Activated B cell treated with CpG ODN at 0.5 μM for 24 hours (primary cell): ENCODE measurements around the gene NAP1L4. TPM values are rescaled to one million over a fixed set of nuclear protein-coding genes. Genes with fewer than 3 reads are reported as not detected.
"Not testable (repeated sequence)": the region's sequence is repeated elsewhere in the genome, so short reads cannot be mapped to it uniquely, and the experiment has no call there.

Experiments
- ATAC-seq: fragments of 200-7000 bp; cut with Tn5 transposase; one replicate; pipeline ENCODE4 v1.10.0; 2021; ENCODE audit warnings: low read depth, mild to moderate bottlenecking, moderate library complexity
- CTCF ChIA-PET: fragments of 350-600 bp; sonication (Branson Sonifier 250); formaldehyde crosslinking; loops from one replicate; lab custom pipeline; 2021; ENCODE audit warnings: antibody characterized with exemption; lab: Charles Lee
- POLR2A ChIA-PET: fragments of 350-600 bp; sonication (Branson Sonifier 250); formaldehyde crosslinking; loops from one replicate; lab custom pipeline; 2021; ENCODE audit warnings: antibody characterized with exemption; lab: Charles Lee
- DNase-seq: peaks from one replicate; pipeline ENCODE4 v3.0.0; 2022
- H3K27ac Mint-ChIP-seq: one replicate; pipeline ENCODE4 v1.8.0; 2020; ENCODE audit warnings: mixed read lengths
- H3K27me3 Mint-ChIP-seq: one replicate; pipeline ENCODE4 v1.8.0; 2021; ENCODE audit warnings: mixed read lengths
- H3K36me3 Mint-ChIP-seq: one replicate; pipeline ENCODE4 v1.8.0; 2021; ENCODE audit warnings: low read depth, mixed read lengths
- H3K4me1 Mint-ChIP-seq: one replicate; pipeline ENCODE4 v1.8.0; 2021; ENCODE audit warnings: mixed read lengths
- H3K4me3 Mint-ChIP-seq: one replicate; pipeline ENCODE4 v1.8.0; 2020; ENCODE audit warnings: mild to moderate bottlenecking, mixed read lengths
- H3K9me3 Mint-ChIP-seq: one replicate; pipeline ENCODE4 v1.8.0; 2020; ENCODE audit warnings: mixed read lengths
- intact Hi-C: fragments of 100-400 bp; cut with micrococcal nuclease; formaldehyde crosslinking; loops from one replicate; pipeline ENCODE4 v1.15.1; 2024
- total RNA-seq: library from RNA; stranded (reverse); gene quantifications from 2 replicates; pipeline ENCODE4 v1.2.3, GENCODE V29; 2022
- TF ChIP-seq, protein P1 (sequence below): fragments of 200-600 bp; IDR thresholded peaks from one replicate; pipeline ENCODE4 v1.8.0; 2022; ENCODE audit warnings: antibody characterized with exemption, mild to moderate bottlenecking

Gene NAP1L4
- total RNA-seq, 1 donor from 2014 or later = 115 TPM

DNA sequence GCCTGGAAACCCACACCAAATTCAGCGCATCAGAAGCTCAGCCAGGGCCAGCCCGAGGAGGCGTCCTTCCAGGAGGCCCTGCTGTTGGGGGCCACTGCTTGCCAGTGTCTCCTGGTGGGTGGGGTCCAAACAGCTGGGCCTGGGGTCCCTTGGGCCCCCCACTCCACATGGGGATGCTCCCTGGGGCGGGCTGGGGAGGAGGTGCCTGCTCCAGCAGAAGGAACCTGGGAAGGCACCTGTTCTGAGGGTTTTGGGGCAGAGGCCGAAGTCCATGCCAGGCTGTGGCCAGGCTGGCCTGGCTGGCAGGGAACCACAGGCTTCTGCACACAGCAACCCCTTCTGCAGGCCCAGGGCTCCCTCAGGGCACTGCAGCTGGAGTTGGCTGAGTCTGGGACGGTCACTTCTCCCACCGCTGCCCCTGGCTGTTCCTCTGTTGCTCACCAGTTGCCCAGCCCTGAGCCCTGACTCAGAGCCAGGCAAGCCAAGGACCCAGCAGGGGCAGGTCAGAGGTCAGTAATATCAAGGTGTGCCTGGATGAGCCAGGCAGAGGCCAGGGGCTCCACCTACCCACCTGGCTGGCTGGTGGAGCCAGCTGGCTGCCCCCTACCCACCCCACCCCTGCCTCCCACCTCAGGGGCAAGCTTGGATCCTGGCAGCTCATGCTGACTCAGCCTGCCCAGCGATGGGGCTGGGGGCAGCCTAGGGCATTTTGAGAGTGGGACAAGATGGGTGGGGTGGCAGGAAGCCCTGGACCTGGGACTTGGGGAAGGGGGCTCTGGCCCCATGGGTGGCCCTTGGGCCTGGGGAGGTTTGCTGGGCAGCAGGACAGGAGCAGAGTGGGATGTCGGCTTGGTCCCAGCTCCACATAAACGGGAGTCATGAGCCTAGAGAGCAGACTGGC lies 51.0 kb downstream of the NAP1L4 start:
- TF ChIP-seq, protein P1, sequence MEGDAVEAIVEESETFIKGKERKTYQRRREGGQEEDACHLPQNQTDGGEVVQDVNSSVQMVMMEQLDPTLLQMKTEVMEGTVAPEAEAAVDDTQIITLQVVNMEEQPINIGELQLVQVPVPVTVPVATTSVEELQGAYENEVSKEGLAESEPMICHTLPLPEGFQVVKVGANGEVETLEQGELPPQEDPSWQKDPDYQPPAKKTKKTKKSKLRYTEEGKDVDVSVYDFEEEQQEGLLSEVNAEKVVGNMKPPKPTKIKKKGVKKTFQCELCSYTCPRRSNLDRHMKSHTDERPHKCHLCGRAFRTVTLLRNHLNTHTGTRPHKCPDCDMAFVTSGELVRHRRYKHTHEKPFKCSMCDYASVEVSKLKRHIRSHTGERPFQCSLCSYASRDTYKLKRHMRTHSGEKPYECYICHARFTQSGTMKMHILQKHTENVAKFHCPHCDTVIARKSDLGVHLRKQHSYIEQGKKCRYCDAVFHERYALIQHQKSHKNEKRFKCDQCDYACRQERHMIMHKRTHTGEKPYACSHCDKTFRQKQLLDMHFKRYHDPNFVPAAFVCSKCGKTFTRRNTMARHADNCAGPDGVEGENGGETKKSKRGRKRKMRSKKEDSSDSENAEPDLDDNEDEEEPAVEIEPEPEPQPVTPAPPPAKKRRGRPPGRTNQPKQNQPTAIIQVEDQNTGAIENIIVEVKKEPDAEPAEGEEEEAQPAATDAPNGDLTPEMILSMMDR = no peak
- intact Hi-C loops = no loop called here
- Mint-ChIP-seq H3K9me3 (peaks cover 11% of the 10 kb centered on the region), H3K27ac (no peak overlapping the region), H3K27me3 (no peaks in the 10 kb centered on the region), H3K4me3 (no peak overlapping the region), H3K36me3 (peaks cover 25% of the 10 kb centered on the region), H3K4me1 (peaks cover 10% of the 10 kb centered on the region)
- DNase-seq (no peak), ATAC-seq (no peak)
- ChIA-PET CTCF (interaction anchor here (1.7 kb wide), 1 partner anchor 11 kb away, joined by 6 read pairs; no protein-coding TSS in a partner anchor), POLR2A (no interaction called here)

- H3K27ac Mint-ChIP-seq = no peak overlapping the region
- H3K4me3 Mint-ChIP-seq = no peak overlapping the region
- peaks cover 16% of the 10 kb centered on the region for H3K36me3 Mint-ChIP-seq
- peaks cover 2% of the 10 kb centered on the region for H3K4me1 Mint-ChIP-seq
- ATAC-seq = peak; percentile 66
- H3K9me3 Mint-ChIP-seq = peaks cover 11% of the 10 kb centered on the region
- intact Hi-C loops = no loop called here
- DNase-seq = no peak
- ChIA-PET CTCF (interaction anchor here (1.7 kb wide), 1 partner anchor 10 kb away, joined by 6 read pairs; no protein-coding TSS in a partner anchor), POLR2A (no interaction called here)
- TF ChIP-seq, protein P1 = no peak
- H3K27me3 Mint-ChIP-seq = no peaks in the 10 kb centered on the region
These were observed 51.8 kb downstream of the NAP1L4 start for GRCh38 chr11:2940147-2940920.

GRCh38 chr11:2938458-2939418 lies 53.4 kb downstream of the NAP1L4 start:
- DNase-seq, H3K27me3 Mint-ChIP-seq, H3K4me3 Mint-ChIP-seq, H3K4me1 Mint-ChIP-seq, CTCF ChIA-PET, intact Hi-C loops, POLR2A ChIA-PET, H3K36me3 Mint-ChIP-seq, ATAC-seq, H3K27ac Mint-ChIP-seq: not testable (repeated sequence)
- H3K9me3 Mint-ChIP-seq = peaks cover 11% of the 10 kb centered on the region

- POLR2A ChIA-PET = interaction anchor here (0.6 kb wide), 1 partner anchor 86 kb away, joined by 10 read pairs; no protein-coding TSS in a partner anchor
- DNase-seq, H3K4me3 Mint-ChIP-seq, H3K27me3 Mint-ChIP-seq, H3K4me1 Mint-ChIP-seq, intact Hi-C loops, H3K36me3 Mint-ChIP-seq, H3K27ac Mint-ChIP-seq, ATAC-seq, CTCF ChIA-PET: not testable (repeated sequence)
- H3K9me3 Mint-ChIP-seq = peaks cover 11% of the 10 kb centered on the region
These were observed 54.3 kb downstream of the NAP1L4 start for GRCh38 chr11:2937641-2938457.

- peaks cover 6% of the 10 kb centered on the region for H3K27me3 Mint-ChIP-seq
- no peak for ATAC-seq
- intact Hi-C loops = no loop called here
- TF ChIP-seq, protein P1 = no peak
- CTCF ChIA-PET = no interaction called here
- H3K36me3 Mint-ChIP-seq = peaks cover 2% of the 10 kb centered on the region
- peaks cover 7% of the 10 kb centered on the region for H3K4me1 Mint-ChIP-seq
- H3K4me3 Mint-ChIP-seq = no peak overlapping the region
- H3K9me3 Mint-ChIP-seq = peaks cover 11% of the 10 kb centered on the region
- H3K27ac Mint-ChIP-seq = no peak overlapping the region
- no peak for DNase-seq
- POLR2A ChIA-PET = no interaction called here
These were observed 57.4 kb downstream of the NAP1L4 start for GRCh38 chr11:2934611-2935239.
